Subcutaneous abdominal adipose tissue (tissue), 5 donors: Measurements from ENCODE around the gene FSTL1.
A peak's percentile ranks its signal among the peaks of the same experiment; 100 is the strongest.

Experiments used
- H3K27ac ChIP-seq: one replicate; pipeline ENCODE4 v1.7.0; 2013; ENCODE audit warnings: low read depth, mild to moderate bottlenecking, inconsistent platforms, low read length, moderate library complexity
- H3K27me3 ChIP-seq, 5 donors: one replicate each; pipeline ENCODE4 v1.7.0; 2013; ENCODE audit warnings: low read length in 5 of 5, inconsistent platforms in 1 of 5; ENCODE audit not compliant: control insufficient read depth in 5 of 5, insufficient read depth in 4 of 5
- H3K36me3 ChIP-seq, 5 donors: one replicate each; pipeline ENCODE4 v1.7.0; 2013; ENCODE audit warnings: low read length in 5 of 5; ENCODE audit not compliant: control insufficient read depth in 5 of 5, insufficient read depth in 5 of 5
- H3K4me1 ChIP-seq, 5 donors: one replicate each; pipeline ENCODE4 v1.7.0; 2013; ENCODE audit warnings: low read length in 5 of 5, mild to moderate bottlenecking in 3 of 5, moderate library complexity in 1 of 5; ENCODE audit not compliant: control insufficient read depth in 5 of 5, insufficient read depth in 5 of 5
- H3K4me3 ChIP-seq, 5 donors: one replicate each; pipeline ENCODE4 v1.7.0; 2013; ENCODE audit warnings: low read length in 5 of 5, low read depth in 1 of 5
- H3K9ac ChIP-seq, 5 donors: one replicate each; pipeline ENCODE4 v1.7.0; 2013; ENCODE audit warnings: low read length in 5 of 5, mild to moderate bottlenecking in 4 of 5, moderate library complexity in 3 of 5
- H3K9me3 ChIP-seq, 5 donors: one replicate each; pipeline ENCODE4 v1.7.0; 2013; ENCODE audit warnings: low read length in 5 of 5; ENCODE audit not compliant: control insufficient read depth in 5 of 5
- donor health status: healthy.
- donor health status: healthy.
- donor health status: healthy.
- donor health status: healthy.
- donor health status: healthy.

FSTL1 gene

GRCh38 chr3:120452816-120453215 lies 2.0 kb upstream of the FSTL1 start:
- Histone ChIP-seq H3K4me1 (peaks cover 6 to 27% (median 25%) of the 10 kb centered on the region in 5 donors), H3K27me3 (no peaks in the 10 kb centered on the region), H3K4me3 (no peak overlapping the region), H3K27ac (no peak overlapping the region), H3K36me3 (peaks cover 0 to 3% (median 0%) of the 10 kb centered on the region in 5 donors), H3K9ac (no peak overlapping the region), H3K9me3 (no peaks in the 10 kb centered on the region)

DNA sequence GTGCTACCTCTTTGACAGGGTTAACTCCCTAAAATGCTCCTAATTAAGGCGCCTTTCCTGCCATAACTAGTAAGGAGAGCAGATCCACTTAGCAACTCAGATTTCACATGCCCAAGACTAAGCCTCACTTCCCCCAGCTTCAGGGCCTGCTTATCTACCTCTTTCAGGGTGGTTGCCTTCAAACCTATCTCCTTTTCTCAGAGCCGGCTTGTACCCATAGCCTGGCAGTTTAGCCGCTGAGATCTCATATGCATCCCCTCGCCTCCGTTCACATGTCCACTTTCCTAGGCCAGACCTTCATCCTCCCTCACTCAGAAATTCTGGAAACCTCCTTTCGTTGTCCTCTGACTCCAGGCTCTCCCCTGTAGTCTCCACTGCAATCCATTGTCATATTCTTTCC lies 1.0 kb upstream of the FSTL1 start:
- peak overlapping the region; percentile 51 to 86 (median 82) for H3K4me3 ChIP-seq
- peak overlapping the region; percentile 94 for H3K27ac ChIP-seq
- H3K9me3 ChIP-seq = no peaks in the 10 kb centered on the region
- no peaks in the 10 kb centered on the region for H3K27me3 ChIP-seq
- peaks cover 0 to 7% (median 3%) of the 10 kb centered on the region in 5 donors for H3K36me3 ChIP-seq
- peak overlapping the region in 3 of 5 donors; percentile 88 to 98 (median 90) for H3K9ac ChIP-seq
- H3K4me1 ChIP-seq = peaks cover 9 to 38% (median 33%) of the 10 kb centered on the region in 5 donors

DNA sequence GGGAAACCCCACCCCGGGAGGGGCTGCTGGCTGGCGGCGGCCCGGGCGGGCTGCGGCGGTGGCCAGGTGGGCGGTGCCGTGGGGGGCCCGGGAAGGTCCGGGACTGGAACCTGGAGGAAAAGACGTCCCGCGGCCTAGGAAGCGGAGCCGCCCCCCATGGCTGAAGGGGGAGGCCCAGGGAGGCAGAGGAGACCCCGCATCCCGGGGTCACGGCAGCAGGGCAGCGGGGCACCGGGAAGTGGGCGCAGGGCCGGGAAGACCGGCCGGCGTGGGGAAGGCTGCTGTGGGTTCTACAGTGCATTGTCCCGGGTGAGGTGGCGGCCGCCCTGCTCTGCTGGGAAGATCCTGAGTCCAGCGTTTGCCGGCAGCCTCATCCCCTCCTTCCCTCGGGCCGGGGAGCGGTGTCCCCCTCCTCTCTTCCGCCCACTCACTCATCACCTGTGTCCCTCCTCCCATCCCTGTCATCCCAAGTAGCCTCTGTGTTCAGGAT lies 525 bp upstream of the FSTL1 start:
- Histone ChIP-seq H3K4me3 (peak overlapping the region; percentile 51 to 86 (median 82)), H3K9ac (peak overlapping the region in 4 of 5 donors; percentile 88 to 98 (median 92)), H3K27me3 (no peaks in the 10 kb centered on the region), H3K27ac (peak overlapping the region; percentile 94), H3K9me3 (no peaks in the 10 kb centered on the region), H3K36me3 (peaks cover 0 to 7% (median 3%) of the 10 kb centered on the region in 5 donors), H3K4me1 (peaks cover 10 to 42% (median 38%) of the 10 kb centered on the region in 5 donors)

- H3K9ac ChIP-seq = peak overlapping the region; percentile 50 to 98 (median 90)
- no peaks in the 10 kb centered on the region for H3K9me3 ChIP-seq
- peak overlapping the region; percentile 94 for H3K27ac ChIP-seq
- H3K36me3 ChIP-seq = peaks cover 0 to 8% (median 6%) of the 10 kb centered on the region in 5 donors
- no peaks in the 10 kb centered on the region for H3K27me3 ChIP-seq
- peak overlapping the region; percentile 76 to 86 (median 82) for H3K4me3 ChIP-seq
- peaks cover 14 to 55% (median 48%) of the 10 kb centered on the region in 5 donors for H3K4me1 ChIP-seq
Observed at GRCh38 chr3:120449701-120450599, 842 bp downstream of the FSTL1 start.

DNA sequence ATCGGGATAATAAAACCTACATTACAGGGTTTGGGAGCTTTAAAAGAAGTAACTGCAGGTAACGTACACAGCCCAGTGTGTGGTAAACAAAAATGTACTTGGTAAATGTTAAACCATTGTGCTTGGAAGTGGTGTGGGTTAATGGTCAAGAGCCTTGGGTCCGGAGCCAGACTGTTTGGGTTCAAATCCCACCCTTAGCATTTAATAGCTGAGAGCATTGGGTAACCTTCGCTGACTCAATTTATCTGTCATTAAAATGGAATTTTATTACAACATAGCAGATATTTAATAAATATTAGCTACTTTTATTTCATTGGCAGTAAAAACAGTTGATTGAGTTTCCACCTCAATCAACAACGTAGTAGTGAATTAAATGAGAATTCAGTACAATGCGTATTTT lies 1.5 kb downstream of the FSTL1 start:
- H3K27ac ChIP-seq = peak overlapping the region; percentile 94

DNA sequence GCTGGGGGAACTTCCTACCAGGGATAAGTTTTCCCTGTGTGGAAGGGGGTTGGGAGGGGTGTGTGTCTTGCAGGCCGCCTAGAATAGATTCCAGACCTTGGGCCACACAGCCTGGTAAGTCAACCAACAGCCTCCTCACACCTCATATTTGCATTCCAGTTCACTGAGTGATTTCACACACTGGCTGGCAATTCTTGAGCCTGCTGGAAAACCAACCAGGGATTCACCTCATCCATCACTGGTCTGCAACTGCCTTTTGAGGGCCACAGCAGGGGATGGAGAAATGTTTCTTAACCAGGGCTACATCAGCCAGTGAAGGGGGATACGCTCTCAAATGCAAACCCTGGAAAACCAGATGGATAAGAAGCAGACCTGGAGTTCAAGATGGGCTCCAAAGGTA lies 2.0 kb downstream of the FSTL1 start:
- H3K27ac ChIP-seq = peak overlapping the region; percentile 94
- peak overlapping the region; percentile 40 to 98 (median 70) for H3K9ac ChIP-seq
- H3K36me3 ChIP-seq = peaks cover 0 to 8% (median 6%) of the 10 kb centered on the region in 5 donors
- H3K4me1 ChIP-seq = peaks cover 14 to 61% (median 55%) of the 10 kb centered on the region in 5 donors
- H3K27me3 ChIP-seq = no peaks in the 10 kb centered on the region
- no peaks in the 10 kb centered on the region for H3K9me3 ChIP-seq
- H3K4me3 ChIP-seq = peak overlapping the region; percentile 76 to 86 (median 82)

More for the DNA sequence above, 1.5 kb downstream of the FSTL1 start:
- peaks cover 0 to 8% (median 6%) of the 10 kb centered on the region in 5 donors for H3K36me3 ChIP-seq
- H3K27me3 ChIP-seq = no peaks in the 10 kb centered on the region
- H3K9me3 ChIP-seq = no peaks in the 10 kb centered on the region
- peak overlapping the region; percentile 76 to 86 (median 82) for H3K4me3 ChIP-seq
- H3K9ac ChIP-seq = peak overlapping the region in 4 of 5 donors; percentile 88 to 98 (median 92)
- H3K4me1 ChIP-seq = peaks cover 14 to 56% (median 50%) of the 10 kb centered on the region in 5 donors

DNA sequence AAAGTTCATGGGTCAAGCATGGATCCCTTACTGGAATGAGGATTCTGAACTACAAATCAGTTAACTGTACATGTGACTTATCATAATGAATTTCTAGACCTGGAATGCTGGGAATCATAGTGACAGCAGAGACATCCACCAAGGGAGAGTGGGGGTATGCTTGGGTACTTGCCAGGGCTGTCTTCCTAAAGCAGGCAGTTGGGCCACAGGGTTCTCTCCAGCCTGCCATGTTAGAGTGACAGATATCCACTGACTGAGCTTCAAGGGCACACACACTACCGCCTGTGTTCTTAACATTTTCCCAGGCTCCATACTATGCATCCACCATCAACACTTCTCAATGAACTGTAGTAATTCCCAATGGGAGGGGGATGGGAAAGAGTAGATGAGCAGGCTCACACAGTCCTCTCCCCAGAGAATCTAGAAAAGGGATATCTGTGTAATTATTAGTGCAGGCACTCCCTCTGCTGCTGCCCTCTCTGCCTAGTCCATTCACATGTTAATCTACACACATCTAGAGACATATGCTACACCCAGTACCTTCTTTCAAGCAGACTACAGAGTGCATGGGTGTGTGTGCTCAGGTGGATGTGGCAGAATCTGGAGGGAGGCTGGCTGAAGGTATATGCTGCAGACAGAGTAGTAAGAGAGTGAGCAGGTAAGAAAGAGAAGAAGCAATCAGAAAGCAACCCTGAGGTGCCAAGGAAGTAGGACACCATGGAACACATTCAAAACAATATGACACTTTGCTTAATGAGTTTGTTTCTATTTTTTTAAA lies 3.7 kb downstream of the FSTL1 start:
- Histone ChIP-seq H3K27me3 (no peaks in the 10 kb centered on the region), H3K9ac (peak overlapping the region in 3 of 5 donors; percentile 13 to 98 (median 26)), H3K36me3 (peaks cover 0 to 8% (median 6%) of the 10 kb centered on the region in 5 donors), H3K4me1 (peaks cover 14 to 70% (median 66%) of the 10 kb centered on the region in 5 donors), H3K27ac (peak overlapping the region; percentile 54), H3K4me3 (peak overlapping the region; percentile 14 to 86 (median 42)), H3K9me3 (no peaks in the 10 kb centered on the region)

DNA sequence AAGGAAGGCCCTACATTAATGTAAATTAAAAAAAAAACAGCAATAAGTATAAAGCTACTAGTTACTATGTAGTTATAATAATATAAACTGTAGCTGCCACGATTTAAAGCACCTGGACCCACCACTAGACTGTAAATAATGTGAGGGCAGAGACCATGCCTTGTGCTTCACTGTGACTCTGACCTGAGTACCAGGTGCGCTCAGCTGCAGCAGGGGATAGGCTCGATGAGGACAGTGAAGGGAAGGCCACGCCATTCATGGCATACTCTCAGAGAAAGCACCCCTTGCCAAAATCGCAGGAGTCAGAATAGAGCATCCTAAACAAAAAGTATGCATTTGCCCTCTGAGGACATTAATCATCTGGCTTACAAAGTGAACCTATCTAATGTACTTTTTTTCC lies 5.1 kb downstream of the FSTL1 start:
- H3K27me3 ChIP-seq = no peaks in the 10 kb centered on the region
- H3K4me1 ChIP-seq = peaks cover 11 to 79% (median 69%) of the 10 kb centered on the region in 5 donors

DNA sequence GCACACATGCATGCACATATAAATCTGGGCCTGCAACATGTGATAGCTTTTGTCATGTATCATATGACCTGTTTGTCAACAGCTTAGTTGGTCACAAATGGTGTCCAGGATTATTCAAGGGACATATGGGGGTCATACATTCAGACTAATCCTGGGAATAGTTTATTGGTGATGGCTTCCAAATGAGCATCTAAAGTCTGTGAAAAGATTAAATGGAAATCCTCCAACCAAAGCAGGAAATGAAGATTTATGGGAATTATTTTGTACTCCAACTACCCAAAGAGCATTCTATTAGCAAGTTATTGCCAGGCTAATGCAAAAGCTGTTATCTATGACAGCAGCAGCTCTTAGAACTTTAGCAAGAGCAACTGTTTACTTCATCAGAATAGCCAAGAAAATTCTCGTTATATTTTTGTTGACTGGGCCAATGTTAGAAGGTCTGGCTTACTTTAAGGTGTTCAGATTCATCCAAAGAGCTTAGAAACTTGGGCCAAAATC lies 7.1 kb downstream of the FSTL1 start:
- peak overlapping the region in 1 of 5 donors; percentile 6 for H3K4me3 ChIP-seq
- H3K27ac ChIP-seq = peak overlapping the region; percentile 11
- peaks cover 0 to 17% (median 15%) of the 10 kb centered on the region in 5 donors for H3K36me3 ChIP-seq
- H3K4me1 ChIP-seq = peaks cover 8 to 84% (median 83%) of the 10 kb centered on the region in 5 donors
- H3K27me3 ChIP-seq = no peaks in the 10 kb centered on the region
- H3K9ac ChIP-seq = peak overlapping the region in 1 of 5 donors; percentile 22
- no peaks in the 10 kb centered on the region for H3K9me3 ChIP-seq

More for the DNA sequence above, 5.1 kb downstream of the FSTL1 start:
- H3K27ac ChIP-seq = peak overlapping the region; percentile 54
- peak overlapping the region in 1 of 5 donors; percentile 17 for H3K9ac ChIP-seq
- peak overlapping the region in 2 of 5 donors; percentile 9 to 31 for H3K4me3 ChIP-seq
- H3K9me3 ChIP-seq = no peaks in the 10 kb centered on the region
- peaks cover 0 to 15% (median 8%) of the 10 kb centered on the region in 5 donors for H3K36me3 ChIP-seq
